Measurements from ENCODE around the gene PTCRA. TPM values are rescaled to one million over a fixed set of nuclear protein-coding genes. Genes with fewer than 3 reads are reported as not detected.

The PTCRA gene
- polyA plus RNA-seq, 2 of the 4 experiments (the other 2 are of a cell fraction), result not detected

DNA sequence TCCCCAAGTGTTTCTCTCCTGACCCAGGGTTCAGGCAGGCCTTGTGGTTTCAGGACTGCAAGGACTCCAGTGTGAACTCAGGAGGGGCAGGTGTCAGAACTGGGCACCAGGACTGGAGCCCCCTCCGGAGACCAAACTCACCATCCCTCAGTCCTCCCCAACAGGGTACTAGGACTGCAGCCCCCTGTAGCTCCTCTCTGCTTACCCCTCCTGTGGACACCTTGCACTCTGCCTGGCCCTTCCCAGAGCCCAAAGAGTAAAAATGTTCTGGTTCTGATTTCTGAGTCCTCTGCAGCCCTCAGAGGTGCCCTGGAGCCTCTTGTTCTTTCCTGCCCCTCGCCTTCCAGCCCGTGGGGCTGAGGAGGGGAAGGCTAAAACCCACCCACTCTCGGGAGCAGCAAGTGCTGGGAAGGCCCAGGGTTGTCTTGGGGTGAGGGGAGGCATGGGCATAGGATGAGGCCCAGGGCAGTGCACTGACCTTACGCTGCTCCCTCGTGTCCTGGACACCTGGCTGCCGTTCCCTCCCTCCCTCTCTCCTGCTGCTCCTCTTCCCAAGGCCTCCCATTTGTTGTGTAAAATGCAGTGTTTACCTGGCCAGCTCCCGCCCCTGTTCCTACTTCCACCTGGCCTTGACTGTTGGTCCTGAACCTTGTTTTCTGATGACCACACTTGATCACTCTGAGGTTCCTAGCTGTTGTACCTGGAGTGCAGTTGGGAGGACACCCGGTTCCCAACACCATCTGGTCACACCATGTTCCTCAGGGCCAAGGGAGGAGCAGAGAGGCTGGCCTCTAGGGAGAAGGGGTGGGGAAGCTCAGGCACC is 23.3 kb downstream of the PTCRA start:
- Histone ChIP-seq H3K4me3 (no peak overlapping the region), H3K4me2 (no peak overlapping the region), H3K9me3 (no peaks in the 10 kb centered on the region), H3K27ac (no peak overlapping the region), H3K4me1 (no peaks in the 10 kb centered on the region)
- ATAC-seq (peak in 1 of 2 experiments; percentile 25; a peak in 1 of 6 replicates), FAIRE-seq (no peak), DNase-seq (ENCODE audit: low read depth in 1 of 2, low spot score in 1 of 2) (no peak)
- TF ChIP-seq NFE2L2 (conservative IDR thresholded peaks at IDR 0.05; ENCODE audit: low read length) (no peak), ZNF302 (CRISPR knock-in tag; IDR thresholded peaks at IDR 0.05) (no peak), ZC3H11A (IDR thresholded peaks at IDR 0.05) (no peak), PHF8 (IDR thresholded peaks at IDR 0.05; ENCODE audit: borderline replicate concordance, low read depth) (no peak), MAZ (IDR thresholded peaks at IDR 0.05; ENCODE audit: borderline replicate concordance, low read depth, low read length) (no peak), ELK1 (IDR thresholded peaks at IDR 0.05; ENCODE audit: low read depth, low read length) (no peak), NPAS2 (CRISPR knock-in tag; IDR thresholded peaks at IDR 0.05; ENCODE audit: borderline replicate concordance) (no peak), HOXA7 (CRISPR knock-in tag; IDR thresholded peaks at IDR 0.05) (no peak), RAD21 (conservative IDR thresholded peaks at IDR 0.05 in 1 of 2, IDR thresholded peaks at IDR 0.05 in 1 of 2) (no peak), FOSB (CRISPR knock-in tag; IDR thresholded peaks at IDR 0.05) (no peak), CTCF (IDR thresholded peaks at IDR 0.05) (no peak), ZFP36 (IDR thresholded peaks at IDR 0.05; ENCODE audit: borderline replicate concordance, partially characterized antibody) (no peak), HOXB13 (CRISPR knock-in tag; IDR thresholded peaks at IDR 0.05; ENCODE audit: low read depth) (no peak), SMC3 (IDR thresholded peaks at IDR 0.05) (no peak), PBX3 (IDR thresholded peaks at IDR 0.05) (no peak), MYC (IDR thresholded peaks at IDR 0.05; ENCODE audit: borderline replicate concordance, low read length) (no peak), RARB (CRISPR knock-in tag; IDR thresholded peaks at IDR 0.05) (no peak)
- TF ChIP-seq, protein P1, sequence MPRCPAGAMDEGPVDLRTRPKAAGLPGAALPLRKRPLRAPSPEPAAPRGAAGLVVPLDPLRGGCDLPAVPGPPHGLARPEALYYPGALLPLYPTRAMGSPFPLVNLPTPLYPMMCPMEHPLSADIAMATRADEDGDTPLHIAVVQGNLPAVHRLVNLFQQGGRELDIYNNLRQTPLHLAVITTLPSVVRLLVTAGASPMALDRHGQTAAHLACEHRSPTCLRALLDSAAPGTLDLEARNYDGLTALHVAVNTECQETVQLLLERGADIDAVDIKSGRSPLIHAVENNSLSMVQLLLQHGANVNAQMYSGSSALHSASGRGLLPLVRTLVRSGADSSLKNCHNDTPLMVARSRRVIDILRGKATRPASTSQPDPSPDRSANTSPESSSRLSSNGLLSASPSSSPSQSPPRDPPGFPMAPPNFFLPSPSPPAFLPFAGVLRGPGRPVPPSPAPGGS (IDR thresholded peaks at IDR 0.05), result no peak
- CTCF ChIA-PET, result no interaction called here
- WGBS (ENCODE audit: missing lambda C conversion rate), result 86% methylated on average over 8 of the region's 9 CpGs
- POLR2A ChIA-PET, result no interaction called here

GRCh38 chr6:42939810-42940167 is 23.9 kb downstream of the PTCRA start:
- FAIRE-seq (no peak), ATAC-seq (no peak), DNase-seq (ENCODE audit: low read depth in 1 of 2, low spot score in 1 of 2) (no peak)
- H3K4me2 ChIP-seq, result no peak overlapping the region
- POLR2A ChIA-PET, result interaction anchor here (2.0 kb wide), 1 partner anchor 10 kb away, joined by 9 read pairs; the partner anchor contains the start of gene CNPY3
- CTCF ChIA-PET, result interaction anchor here (0.6 to 1.7 kb wide), 3 partner anchors 9 to 204 kb away, joined by 3 to 6 read pairs (median 3); no protein-coding TSS in a partner anchor
- no peak overlapping the region for H3K27ac ChIP-seq
- no peak for TF ChIP-seq TP53 (CRISPR knock-in tag; IDR thresholded peaks at IDR 0.05)
- WGBS (ENCODE audit: missing lambda C conversion rate), result 91% methylated on average over 4 of the region's 4 CpGs
- no peak overlapping the region for H3K4me3 ChIP-seq
- H3K9me3 ChIP-seq, result no peaks in the 10 kb centered on the region
- no peaks in the 10 kb centered on the region for H3K4me1 ChIP-seq
